HG03175 (cell line): Measurements from ENCODE around the gene CAMSAP1.

Experiments
- ATAC-seq: cut with Tn5 transposase; IDR thresholded peaks from one replicate; pipeline ENCODE4 v1.9.1; 2021; ENCODE audit warnings: mild to moderate bottlenecking, moderate library complexity; ENCODE audit not compliant: unreplicated experiment

Gene CAMSAP1

DNA sequence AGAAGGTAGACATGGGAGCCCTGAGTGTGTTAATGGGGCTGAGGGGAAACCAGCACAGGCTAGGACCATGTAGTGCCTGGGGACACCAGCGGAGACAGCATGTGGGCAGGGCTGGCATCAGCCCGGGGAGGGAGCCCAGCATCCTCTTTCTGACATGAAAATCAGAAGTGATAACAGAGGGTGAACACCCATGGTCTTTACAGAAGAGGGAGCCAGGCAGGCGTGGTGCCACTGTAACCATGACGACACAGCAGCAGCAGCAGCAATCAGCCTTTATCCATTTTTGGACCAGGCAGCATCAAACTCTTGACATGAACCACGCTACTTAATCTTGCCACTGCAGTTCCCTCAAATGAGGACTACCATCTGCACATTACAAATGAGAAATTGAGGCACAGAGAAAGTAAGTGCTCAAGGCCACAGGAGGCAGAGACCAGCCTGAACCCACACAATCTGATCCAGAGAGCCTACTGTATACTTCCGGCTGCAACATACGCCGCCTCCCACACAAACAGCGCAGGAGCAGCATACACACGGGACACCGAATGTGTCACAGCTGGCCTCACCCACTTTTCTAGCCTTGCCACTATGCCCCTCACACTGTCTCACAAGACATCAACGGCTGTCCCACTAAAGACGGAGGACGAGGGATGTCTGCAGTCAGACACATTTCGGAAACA lies 23.8 kb downstream of the CAMSAP1 start:
- ATAC-seq = no peak

DNA sequence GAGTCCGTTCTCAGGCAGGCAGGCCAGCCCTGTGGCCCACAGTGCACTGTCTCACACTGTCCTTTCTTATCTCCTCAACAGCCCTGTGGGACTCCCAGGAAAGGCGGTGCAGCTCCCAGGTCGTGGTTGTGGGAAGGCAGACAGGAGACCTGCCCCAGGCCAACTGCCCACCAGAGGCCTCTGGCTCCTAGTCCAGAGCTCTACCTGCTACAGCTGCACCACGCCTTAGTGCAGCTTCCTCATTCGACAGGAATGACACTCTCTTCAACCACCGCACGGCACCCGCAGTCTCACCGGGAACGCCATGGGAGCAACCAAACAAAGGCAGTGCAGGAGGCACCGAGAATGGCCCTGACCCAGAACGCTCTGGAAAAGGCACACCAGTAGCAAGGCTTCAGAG lies 25.3 kb downstream of the CAMSAP1 start:
- ATAC-seq = no peak

DNA sequence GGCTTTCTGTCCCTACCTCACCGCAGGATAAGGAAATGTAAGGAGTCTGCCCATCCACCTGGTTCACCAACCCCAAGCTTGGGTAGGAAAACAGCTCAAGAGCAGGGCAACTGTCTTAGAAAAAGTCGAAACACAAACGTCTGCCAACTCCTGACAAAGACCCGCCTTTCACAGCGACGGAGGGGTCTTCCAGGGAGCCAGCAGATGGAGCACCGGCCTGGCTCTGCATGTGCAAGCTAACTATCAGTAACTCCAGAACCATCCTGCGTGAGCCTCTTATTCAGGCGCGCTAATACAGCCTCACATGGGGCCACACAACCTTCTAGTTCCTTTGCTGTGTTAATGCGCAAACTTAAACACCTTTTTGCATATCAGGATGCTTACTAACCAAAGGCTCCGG lies 26.9 kb downstream of the CAMSAP1 start:
- ATAC-seq = no peak

DNA sequence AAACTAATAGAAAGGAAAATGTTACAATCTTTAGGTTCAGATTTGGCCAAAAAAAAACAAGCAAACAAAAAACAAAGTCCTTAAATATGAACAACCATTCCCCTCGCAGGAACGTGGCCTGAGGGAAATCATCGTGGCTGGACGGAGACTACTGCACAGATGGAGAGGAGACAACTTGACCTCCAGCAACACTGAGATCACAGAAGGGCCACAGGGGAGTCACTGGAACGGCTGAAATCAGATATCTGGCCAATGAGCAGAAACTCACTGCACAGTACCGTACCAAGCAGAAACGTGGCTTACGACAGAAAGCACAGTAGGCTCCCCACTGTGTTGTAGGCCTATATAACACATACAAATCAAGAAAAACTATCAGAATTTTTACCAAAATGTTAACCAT lies 27.7 kb downstream of the CAMSAP1 start:
- ATAC-seq = no peak

DNA sequence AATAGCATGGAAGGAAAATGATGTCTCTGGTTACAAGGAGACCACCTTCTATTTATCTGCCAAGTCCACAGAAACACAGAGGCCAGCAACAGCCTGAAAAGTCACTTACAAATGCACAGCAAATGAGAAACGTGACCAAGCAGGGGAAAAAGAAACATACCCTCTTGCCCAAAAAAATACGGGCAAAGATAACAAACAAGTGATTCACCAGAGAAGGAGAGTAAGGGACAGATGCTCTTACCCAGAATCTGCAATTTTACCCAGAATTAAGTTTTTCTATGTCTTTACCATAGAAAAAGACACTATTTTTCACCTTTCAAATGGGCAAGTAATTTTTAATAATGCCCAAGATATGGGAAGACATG lies 28.1 kb downstream of the CAMSAP1 start:
- no peak for ATAC-seq

DNA sequence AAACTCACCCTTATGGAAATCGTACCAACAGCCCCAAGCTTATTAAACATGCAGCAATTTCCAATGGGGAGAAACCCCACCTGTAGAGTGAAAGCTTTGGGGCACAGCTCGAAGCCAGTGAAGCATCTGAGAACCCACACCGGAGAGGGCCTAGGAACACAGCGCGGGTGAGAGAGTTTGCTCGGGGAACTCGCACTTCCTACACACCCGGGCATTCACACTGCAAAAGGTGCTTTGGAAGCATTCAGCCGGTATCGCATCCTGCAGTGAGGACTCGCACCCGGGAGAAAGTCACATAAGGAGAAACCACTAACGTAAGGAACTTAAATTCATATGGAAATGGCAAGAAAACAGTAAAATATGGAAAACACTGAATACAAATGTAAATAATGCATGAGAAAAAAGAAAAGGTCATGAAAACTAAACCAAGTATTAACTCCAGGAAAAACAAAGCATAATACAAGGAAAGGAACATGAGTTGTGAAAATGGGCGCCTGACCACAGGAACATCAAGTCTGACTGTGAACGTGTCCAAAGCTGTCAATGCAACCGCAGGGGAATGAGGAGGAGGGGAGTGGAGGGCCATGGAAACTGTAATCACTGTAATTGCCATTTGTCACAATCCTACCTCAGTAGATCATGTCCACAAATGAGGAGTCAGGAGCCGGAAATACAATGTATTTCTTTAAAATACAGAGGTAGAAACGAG lies 28.7 kb downstream of the CAMSAP1 start:
- no peak for ATAC-seq

DNA sequence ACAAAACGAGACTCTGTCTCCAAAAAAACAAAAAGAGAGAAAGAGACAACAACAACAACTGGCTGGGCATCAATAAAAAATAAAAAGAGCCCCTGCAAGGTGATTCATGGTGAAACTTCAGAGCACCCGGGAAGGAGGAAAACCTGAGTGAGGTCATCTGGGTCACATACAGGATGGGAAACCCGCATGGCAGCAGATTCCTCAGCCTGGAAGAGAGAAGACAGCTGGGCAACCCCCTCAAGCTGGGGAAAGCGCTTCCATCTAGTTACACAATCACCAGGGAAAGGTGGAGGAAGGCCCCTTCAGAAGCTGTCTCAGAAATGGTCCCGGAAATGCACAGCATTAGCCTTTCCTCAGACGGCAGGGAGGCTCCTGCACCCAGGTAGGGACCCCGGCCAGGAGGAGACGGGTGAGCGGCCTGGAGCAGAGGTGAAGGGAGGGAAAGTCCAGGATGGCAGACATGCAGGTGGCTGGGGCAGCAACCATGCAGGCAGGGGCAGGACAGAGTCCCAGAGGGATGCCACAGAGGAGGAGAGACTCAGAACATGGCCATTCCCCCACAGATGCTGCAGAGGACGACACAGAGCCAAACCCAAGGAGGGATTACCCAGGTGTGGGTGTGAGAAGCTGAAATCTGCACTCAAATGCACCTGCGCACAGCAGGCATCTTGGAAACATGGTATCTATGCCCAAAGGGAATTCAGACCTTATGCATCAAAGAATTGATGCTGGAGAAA lies 29.4 kb downstream of the CAMSAP1 start:
- no peak for ATAC-seq

DNA sequence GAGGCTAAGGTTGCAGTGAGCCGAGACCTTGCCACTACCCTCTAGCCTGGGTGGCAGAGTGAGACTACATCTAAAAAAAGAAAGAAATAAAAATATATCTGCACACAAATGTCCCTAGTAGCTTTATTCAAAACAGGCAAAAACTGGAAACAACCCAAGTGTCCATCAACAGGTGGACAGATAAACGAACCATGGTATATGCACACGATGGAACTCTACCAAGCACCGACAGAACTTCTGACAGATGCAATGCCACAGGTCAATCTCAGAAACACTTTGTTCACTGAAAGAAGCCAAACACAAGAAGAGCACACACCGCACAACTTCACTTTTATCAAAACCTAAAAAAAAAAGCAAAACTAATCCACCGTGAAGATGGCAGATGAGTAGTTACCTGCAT lies 30.4 kb downstream of the CAMSAP1 start:
- ATAC-seq = no peak

DNA sequence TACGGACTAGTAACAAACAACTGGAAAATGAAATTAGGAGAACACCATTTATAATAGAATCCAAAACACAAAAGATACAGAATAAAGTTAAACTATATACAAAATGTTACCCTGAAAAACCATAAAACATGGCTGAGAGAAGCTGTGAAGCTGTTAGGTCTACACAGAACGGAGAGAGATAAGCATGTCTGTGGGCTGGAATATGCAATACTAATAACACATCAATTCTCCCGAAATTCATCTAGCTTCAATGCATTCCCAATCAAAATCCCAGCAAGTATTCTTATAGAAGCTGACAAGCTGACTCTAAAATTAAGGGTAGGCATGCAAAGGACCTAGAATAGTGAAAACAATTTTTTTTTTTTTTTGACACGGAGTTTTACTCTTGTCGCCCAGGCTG lies 32.5 kb downstream of the CAMSAP1 start:
- ATAC-seq = no peak

DNA sequence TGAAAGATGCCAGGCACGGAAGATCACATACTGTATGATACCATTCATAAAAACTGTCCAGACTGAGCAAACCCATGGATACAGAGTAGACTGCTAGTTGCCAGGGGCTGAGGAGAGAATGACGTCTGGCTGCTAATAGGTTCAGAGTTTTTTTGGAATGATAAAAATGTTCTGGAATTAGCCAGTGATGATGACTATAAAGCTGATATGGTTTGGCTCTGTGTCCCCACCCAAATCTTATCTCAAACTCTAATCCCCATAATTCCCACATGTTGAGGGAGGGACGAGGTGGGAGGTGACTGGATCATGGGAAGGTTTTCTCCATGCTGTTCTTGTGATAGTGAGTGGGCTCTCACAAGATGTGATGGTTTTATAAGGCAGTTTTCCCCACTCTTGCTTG lies 37.4 kb downstream of the CAMSAP1 start:
- no peak for ATAC-seq

DNA sequence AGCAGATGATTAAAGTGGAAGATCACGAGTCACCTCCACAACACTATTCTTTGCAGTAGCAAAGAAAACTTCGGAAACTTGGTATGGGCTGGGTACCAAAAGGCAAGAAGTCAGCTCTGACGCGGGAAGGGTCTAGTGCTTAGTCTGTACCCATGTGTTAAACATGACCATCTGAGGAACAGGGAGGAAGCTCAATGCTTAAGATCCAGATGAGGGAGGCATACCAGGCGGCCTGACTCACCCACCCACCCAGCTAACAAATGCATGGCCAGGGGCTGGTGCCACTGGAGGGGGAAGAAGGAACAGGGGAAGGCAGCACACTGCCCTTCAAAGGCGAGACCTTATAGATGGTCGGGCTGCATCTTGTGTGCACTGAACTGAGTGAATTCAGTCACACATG lies 41.8 kb downstream of the CAMSAP1 start:
- ATAC-seq = no peak

DNA sequence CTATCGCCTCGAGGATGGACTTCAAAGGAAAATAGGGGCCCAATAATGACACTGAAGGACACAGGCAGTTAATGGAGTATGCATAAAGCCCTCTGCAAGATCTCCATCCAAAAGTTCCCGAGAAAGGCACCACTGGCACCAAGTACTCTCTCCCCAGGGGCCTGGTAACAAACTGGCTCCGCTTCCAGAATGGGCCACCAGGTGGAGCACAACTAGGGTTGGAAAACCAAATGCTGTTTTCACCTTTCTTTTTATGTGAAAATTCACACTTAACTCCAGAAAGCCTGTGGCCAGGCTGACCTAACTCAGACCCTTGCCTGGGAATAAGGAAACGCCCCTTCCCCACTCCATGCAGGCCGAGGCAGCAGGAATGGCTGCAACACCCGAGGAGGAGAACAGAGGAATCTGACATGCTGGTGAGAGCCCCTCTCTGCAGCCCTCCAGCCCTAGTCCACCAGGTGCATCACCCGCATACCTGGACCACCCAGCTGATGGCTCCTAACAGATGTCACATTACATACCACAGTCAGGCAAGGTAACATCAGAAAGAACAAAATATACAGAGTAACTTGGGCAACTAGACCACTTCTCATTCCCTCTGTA lies 42.8 kb downstream of the CAMSAP1 start:
- ATAC-seq = no peak

DNA sequence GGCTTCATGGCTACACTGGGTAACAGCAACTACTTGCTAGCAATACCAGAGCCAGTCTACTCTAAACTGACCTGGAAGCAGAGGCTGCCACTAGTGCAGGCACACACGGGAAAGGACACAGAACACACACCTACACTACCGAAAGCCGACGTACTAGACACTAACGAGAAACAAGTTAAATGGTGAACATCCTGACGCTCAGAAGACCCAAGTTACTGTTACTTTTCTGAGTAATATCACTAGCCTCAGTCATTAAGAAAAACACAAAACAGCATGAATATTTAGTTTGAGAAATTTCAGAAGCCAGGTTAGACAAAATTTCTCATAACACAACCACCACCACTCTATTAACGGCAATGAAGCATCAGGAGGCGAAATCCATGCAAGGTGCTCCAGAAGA lies 44.5 kb downstream of the CAMSAP1 start:
- no peak for ATAC-seq

DNA sequence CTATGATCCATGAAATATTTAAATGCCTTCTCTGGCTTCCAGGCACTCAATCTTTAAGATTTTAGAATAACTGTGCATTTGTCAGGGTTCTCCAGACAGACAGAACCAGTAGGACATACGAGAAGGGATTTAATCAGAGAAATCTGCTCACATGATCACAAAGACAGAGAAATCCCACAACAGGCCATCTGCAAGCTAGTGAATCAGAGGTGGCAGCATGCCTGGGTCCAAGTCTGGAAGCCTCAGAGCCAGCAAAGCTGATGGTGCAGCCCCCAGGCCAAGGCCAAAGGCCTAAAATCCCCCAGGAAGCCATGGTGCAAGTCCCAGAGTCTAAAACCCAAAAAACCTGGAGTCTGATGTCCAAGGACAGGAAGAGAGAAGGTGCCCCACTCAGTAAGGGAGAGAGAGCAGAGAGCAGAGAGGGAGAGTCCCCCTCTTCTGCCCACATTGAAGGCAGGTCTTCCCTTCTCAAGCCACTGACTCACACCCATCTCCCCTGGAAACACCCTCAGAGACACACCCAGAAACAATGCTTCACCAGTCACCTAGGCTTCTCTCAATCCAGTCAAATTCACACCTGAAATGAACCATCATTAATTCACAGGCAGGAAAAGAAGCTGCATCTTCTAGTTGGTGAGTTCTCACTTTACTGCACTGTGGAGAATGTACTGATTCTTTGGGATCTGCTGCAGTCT lies 48.7 kb downstream of the CAMSAP1 start:
- no peak for ATAC-seq

DNA sequence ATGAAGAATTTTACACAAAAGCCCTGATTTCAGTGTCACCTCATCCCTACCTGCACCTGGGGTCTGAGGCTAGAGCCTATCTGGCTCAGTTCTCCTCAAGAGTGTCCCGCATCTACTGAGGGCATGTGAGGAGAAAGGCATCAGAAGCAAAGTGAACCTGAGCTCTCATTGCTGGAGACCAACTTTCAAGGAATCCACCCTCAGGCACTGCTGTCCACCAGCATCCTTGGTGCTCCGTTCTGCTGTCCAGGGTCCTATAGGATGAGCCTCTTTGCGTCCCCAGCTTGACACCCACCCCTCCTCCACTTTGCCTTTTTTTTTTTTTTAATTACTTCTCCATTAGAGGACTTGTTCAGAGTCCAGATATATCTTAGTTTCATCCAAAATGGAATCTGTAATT lies 49.5 kb downstream of the CAMSAP1 start:
- no peak for ATAC-seq

DNA sequence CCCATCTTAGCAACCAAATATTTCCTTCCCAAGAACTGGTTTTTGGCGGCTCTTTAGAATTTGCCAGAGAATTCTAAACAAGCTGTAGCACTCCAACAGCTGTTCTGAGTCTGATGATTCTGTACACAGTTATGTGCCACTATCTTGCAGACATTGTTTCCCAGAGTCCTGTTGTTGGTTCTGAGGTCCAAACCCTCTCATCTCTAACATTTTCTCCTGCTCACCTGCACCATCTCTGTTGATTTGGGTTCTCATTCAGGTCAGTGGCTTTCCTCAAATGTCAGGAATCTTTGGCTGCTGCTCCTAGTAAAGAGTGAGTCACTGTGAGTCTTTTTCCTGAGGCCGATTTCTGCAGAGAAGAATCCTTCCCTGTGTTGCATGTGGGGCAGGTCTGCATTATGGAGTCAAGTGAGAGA lies 50.0 kb downstream of the CAMSAP1 start:
- ATAC-seq = no peak

DNA sequence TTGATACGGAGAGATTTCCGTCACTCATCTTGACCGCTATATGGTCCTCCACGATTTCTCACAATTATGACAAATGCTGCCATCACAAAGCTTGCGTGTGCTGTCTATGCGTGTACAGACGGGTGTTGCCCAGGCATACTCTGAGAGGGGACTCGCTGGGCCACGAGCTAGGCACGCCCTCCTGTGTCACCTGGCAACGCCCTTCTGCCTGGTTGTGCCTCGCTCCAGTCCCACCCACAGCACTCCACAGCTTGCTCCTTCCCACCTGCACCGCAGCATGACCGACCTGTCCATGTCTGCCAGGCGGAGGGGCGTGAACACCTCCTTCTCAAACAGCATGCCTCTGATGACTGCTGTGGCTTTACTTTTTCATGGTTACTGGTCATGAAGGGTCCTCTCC lies 55.6 kb downstream of the CAMSAP1 start:
- no peak for ATAC-seq

DNA sequence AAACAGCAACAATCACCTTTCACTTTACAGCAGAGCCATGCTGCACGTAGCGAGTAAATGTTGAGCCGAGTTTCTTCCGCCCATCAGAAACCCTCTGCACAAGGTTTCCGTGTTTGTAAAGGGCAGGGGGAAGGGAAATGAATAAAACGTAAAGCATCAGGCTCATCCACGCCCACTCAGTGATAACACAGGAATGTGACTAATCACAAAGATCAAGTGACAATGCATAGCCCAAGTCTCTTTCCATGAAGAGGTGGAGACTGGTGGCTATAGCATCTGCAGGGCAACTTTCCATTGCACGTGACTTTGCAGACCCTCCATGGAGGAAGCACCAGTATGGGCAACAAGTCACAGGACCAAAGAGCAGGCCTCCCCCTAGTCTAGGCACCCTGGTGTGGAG lies 56.6 kb downstream of the CAMSAP1 start:
- ATAC-seq = no peak

DNA sequence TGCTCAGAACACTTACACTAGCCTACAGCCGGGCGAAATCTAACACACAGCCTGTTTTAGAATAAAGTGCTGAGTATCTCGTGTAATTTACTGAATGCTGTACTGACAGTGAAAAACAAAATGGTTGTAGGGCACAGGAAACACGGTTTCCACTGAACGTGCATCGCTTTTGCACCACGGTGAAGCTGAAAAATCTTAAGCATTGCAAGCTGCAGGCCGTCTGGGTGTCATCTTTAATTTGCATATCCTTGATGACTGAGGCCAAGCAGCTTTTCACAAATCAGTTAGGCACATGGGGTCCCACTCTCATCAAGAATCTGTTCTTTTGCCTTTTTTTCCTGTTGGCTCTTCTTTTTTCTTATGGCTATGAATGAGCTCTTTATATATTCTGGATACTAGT lies 58.2 kb downstream of the CAMSAP1 start:
- ATAC-seq = no peak

DNA sequence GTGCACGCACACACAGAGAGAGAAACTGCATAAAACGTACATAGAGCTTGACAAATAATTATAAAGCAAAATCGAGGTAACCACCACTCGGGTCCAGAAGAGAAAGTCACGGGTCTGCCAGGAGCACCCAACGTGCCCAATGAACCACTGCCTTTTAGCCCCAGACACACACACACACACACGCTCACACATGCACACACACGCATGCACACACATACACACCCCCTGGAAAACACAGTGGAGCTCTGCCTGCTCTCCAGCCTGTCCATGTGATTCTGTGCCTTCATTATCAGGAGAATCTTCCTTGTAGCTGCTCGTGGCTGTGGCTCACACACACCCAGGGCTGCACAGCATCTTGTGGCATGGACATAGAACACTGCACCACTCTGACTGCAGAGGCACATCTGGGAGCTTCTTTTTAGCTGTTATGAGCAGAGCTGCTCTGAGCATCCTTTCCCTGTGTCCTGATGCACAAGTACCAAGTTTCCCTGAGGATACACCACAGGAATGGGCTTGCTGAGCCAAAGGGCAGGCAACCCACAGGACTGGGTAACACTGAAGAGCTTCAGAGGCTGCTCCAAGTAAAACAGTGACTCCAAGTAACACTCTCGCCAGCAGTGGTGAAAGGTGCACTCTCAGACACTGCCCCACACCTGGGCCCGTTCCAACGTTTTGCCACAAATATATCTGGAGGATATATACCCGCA lies 58.9 kb downstream of the CAMSAP1 start:
- ATAC-seq = no peak

DNA sequence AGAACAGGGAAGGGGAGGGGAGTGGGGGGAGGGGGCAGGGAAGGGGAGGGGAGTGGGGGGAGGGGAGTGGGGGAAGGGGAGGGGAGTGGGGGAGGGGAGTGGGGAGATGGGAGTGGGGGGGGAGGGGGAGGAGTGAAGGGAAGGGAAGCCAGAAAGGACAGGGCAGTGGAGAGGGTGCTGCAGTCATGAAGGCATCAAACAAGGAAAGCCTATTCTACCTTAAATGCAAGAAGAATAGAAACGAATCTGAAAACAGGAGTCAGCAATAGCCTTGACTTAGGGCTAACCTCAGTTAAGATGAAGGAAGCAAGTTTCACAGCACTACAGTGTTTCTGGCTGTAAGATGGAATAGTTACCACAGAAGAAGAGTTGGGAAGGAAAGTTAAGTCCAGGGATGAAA lies 59.5 kb downstream of the CAMSAP1 start:
- no peak for ATAC-seq
